IMR-90 (cell line): ENCODE results near the gene CDH13. TPM values are rescaled to one million over a fixed set of nuclear protein-coding genes. Genes with fewer than 3 reads are reported as not detected.

Source experiments
- ATAC-seq: fragments of 200-7000 bp; cut with Tn5 transposase; 2 replicates; pipeline ENCODE4 v1.9.1; 2020; ENCODE audit warnings: low read depth, mild to moderate bottlenecking, moderate library complexity
- BruUV-seq: library from RNA; stranded (reverse); fragments of 400-500 nt; replicated peaks from 2 replicates; lab custom pipeline; 2021; lab: Mats Ljungman, UMichigan
- CTCF ChIA-PET: fragments of 300-600 bp; formaldehyde crosslinking; extraction: SDS; loops from one replicate; lab custom pipeline; 2021; ENCODE audit warnings: antibody characterized with exemption; lab: Yijun Ruan, JAX
- POLR2A ChIA-PET: fragments of 300-600 bp; sonication (Branson Sonifier 250); formaldehyde crosslinking; loops from one replicate; lab custom pipeline; 2022; ENCODE audit warnings: antibody characterized with exemption; ENCODE audit not compliant: unreplicated experiment; lab: Charles Lee
- DNase-seq: peaks from one replicate; pipeline ENCODE4 v3.0.0; 2013
- H2AFZ ChIP-seq: replicated peaks from 2 replicates; pipeline ENCODE3; 2013; ENCODE audit warnings: low read length, mild to moderate bottlenecking; ENCODE audit not compliant: poor library complexity
- H2AK5ac ChIP-seq: 2 replicates; pipeline ENCODE4 v1.6.1; 2013; ENCODE audit warnings: low read depth, low read length, inconsistent platforms
- H2AK9ac ChIP-seq: replicated peaks from 2 replicates; pipeline ENCODE3; 2013; ENCODE audit warnings: mild to moderate bottlenecking, low read depth, low read length, moderate library complexity; ENCODE audit not compliant: poor library complexity
- H2BK120ac ChIP-seq: 2 replicates; pipeline ENCODE4 v1.6.1; 2013; ENCODE audit warnings: low read depth, low read length, inconsistent platforms
- H2BK15ac ChIP-seq: 3 replicates; pipeline ENCODE4 v1.6.1; 2013; ENCODE audit warnings: low read depth, low read length, inconsistent platforms
- H2BK20ac ChIP-seq: 2 replicates; pipeline ENCODE4 v1.6.1; 2013; ENCODE audit warnings: low read depth, mild to moderate bottlenecking, inconsistent platforms, low read length, moderate library complexity
- H2BK5ac ChIP-seq: 2 replicates; pipeline ENCODE4 v1.6.1; 2013; ENCODE audit warnings: mild to moderate bottlenecking, low read depth, low read length, inconsistent platforms; ENCODE audit not compliant: poor library complexity, severe bottlenecking
- H3K14ac ChIP-seq: replicated peaks from 2 replicates; pipeline ENCODE4 v1.6.1; 2013; ENCODE audit warnings: low read depth, low read length, inconsistent platforms
- H3K18ac ChIP-seq: 2 replicates; pipeline ENCODE4 v1.6.1; 2013; ENCODE audit warnings: low read depth, low read length, control low read depth
- H3K23ac ChIP-seq: 2 replicates; pipeline ENCODE4 v1.6.1; 2013; ENCODE audit warnings: low read depth, low read length, inconsistent platforms
- H3K27ac ChIP-seq: 2 replicates; pipeline ENCODE4 v1.5.1; 2013; ENCODE audit warnings: mild to moderate bottlenecking, control low read depth, low read length; ENCODE audit not compliant: insufficient read depth
- H3K27me3 ChIP-seq: 2 replicates; pipeline ENCODE4 v1.6.1; 2013; ENCODE audit warnings: low read length; ENCODE audit not compliant: control insufficient read depth, insufficient read depth
- H3K36me3 ChIP-seq: 2 replicates; pipeline ENCODE4 v1.6.1; 2013; ENCODE audit warnings: low read length, mixed read lengths; ENCODE audit not compliant: control insufficient read depth, insufficient read depth
- H3K4ac ChIP-seq: 2 replicates; pipeline ENCODE4 v1.6.1; 2013; ENCODE audit warnings: low read depth, low read length, inconsistent platforms
- H3K4me1 ChIP-seq: 2 replicates; pipeline ENCODE4 v1.6.1; 2013; ENCODE audit warnings: low read length, mixed read lengths; ENCODE audit not compliant: control insufficient read depth, insufficient read depth
- H3K4me2 ChIP-seq: 2 replicates; pipeline ENCODE4 v1.6.1; 2013; ENCODE audit warnings: low read depth, mild to moderate bottlenecking, control low read depth, low read length, moderate library complexity
- H3K4me3 ChIP-seq: 2 replicates; pipeline ENCODE4 v1.5.1; 2013; ENCODE audit warnings: low read depth, mild to moderate bottlenecking, control low read depth, low read length, moderate library complexity; ENCODE audit not compliant: insufficient read depth
- H3K56ac ChIP-seq: 2 replicates; pipeline ENCODE4 v1.6.1; 2013; ENCODE audit warnings: low read length, inconsistent platforms; ENCODE audit not compliant: insufficient read depth; ENCODE audit errors: extremely low read depth
- H3K79me1 ChIP-seq, 2 experiments: 2 replicates each; pipeline ENCODE4 v1.6.1; 2013; ENCODE audit warnings: low read length in 2 of 2, inconsistent platforms in 1 of 2, low read depth in 1 of 2
- H3K9ac ChIP-seq: 2 replicates; pipeline ENCODE4 v1.6.1; 2013; ENCODE audit warnings: low read depth, low read length, control low read depth
- H3K9me1 ChIP-seq: 2 replicates; pipeline ENCODE4 v1.6.1; 2013; ENCODE audit warnings: low read length, inconsistent platforms; ENCODE audit not compliant: insufficient read depth
- H3K9me3 ChIP-seq: 2 replicates; pipeline ENCODE4 v1.6.1; 2013; ENCODE audit warnings: low read length; ENCODE audit not compliant: control insufficient read depth, insufficient read depth
- H4K20me1 ChIP-seq: 2 replicates; pipeline ENCODE4 v1.6.1; 2013; ENCODE audit warnings: low read length, inconsistent platforms; ENCODE audit not compliant: insufficient read depth
- H4K5ac ChIP-seq: 2 replicates; pipeline ENCODE4 v1.6.1; 2013; ENCODE audit warnings: mild to moderate bottlenecking, low read depth, low read length, control low read depth
- H4K8ac ChIP-seq, 2 experiments: 2 replicates each; pipeline ENCODE4 v1.6.1; 2013; ENCODE audit warnings: low read depth in 2 of 2, low read length in 2 of 2, control low read depth in 1 of 2, inconsistent platforms in 1 of 2
- H4K91ac ChIP-seq: 2 replicates; pipeline ENCODE4 v1.6.1; 2013; ENCODE audit warnings: low read depth, low read length, inconsistent platforms; ENCODE audit not compliant: insufficient read depth
- BHLHE40 ChIP-seq: fragments of 150-350 bp; IDR thresholded peaks from 2 replicates; pipeline ENCODE4 v1.6.1; 2016; ENCODE audit warnings: mild to moderate bottlenecking, low read depth, low read length
- FOS ChIP-seq: fragments of 150-350 bp; IDR thresholded peaks from 2 replicates; pipeline ENCODE4 v1.6.1; 2016; ENCODE audit warnings: low read depth, low read length
- USF2 ChIP-seq: fragments of 150-350 bp; IDR thresholded peaks from 2 replicates; pipeline ENCODE4 v1.6.1; 2017; ENCODE audit warnings: mild to moderate bottlenecking, antibody characterized with exemption, low read length, low read depth
- WGBS, 2 experiments: methylation state at CpG; one replicate each; pipeline versions ENCODE4 v1.1.5 to v1.1.7; 2013; ENCODE audit warnings: missing lambda C conversion rate in 2 of 2; ENCODE audit not compliant: insufficient read length in 1 of 2; ENCODE audit errors: extremely low coverage in 2 of 2; 5-methylcytosine and 5-hydroxymethylcytosine counted together
- dilution Hi-C: fragments of 300-500 bp; cut with HindIII; formaldehyde crosslinking; loops from one replicate; pipeline ENCODE4 v1.14.3; 2018; ENCODE audit warnings: low sequenced_read_pairs; ENCODE audit not compliant: unreplicated experiment
- in situ Hi-C: fragments of 300-500 bp; cut with MboI; formaldehyde crosslinking; loops from 3 replicates; pipeline ENCODE4 v1.14.3; 2019; ENCODE audit warnings: low sequenced_read_pairs, inconsistent platforms, mixed read lengths
- intact Hi-C: fragments of 100-400 bp; cut with micrococcal nuclease; formaldehyde crosslinking; loops from 2 replicates; pipeline ENCODE4 v1.10.0; 2022
- polyA plus RNA-seq, 3 experiments: library from polyadenylated mRNA; depleted of rRNA; stranded (reverse); fragments of >200 nt; gene quantifications; 2 replicates each; pipeline ENCODE4 v1.2.3, GENCODE V29; 2012; ENCODE audit warnings: low replicate concordance in 1 of 3
- total RNA-seq: library from RNA; depleted of rRNA; stranded (reverse); fragments of >200 nt; gene quantifications from 2 replicates; pipeline ENCODE4 v1.2.3, GENCODE V29; 2012

Gene CDH13
- total and polyA plus RNA-seq, 2 of the 4 experiments (the other 2 are of a cell fraction): 61.6 to 74.7 TPM

- no peak overlapping the region for H2BK20ac ChIP-seq
- H3K18ac ChIP-seq: no peak overlapping the region
- no peaks in the 10 kb centered on the region for H3K36me3 ChIP-seq
- dilution Hi-C loops: no loop called here
- no TSS peak for BruUV-seq
- POLR2A ChIA-PET: no interaction called here
- no peak overlapping the region for H3K23ac ChIP-seq
- no peak overlapping the region for H3K4ac ChIP-seq
- H4K8ac ChIP-seq: no peak overlapping the region
- 92% methylated on average over 7 of the region's 12 CpGs; no CpG with 5 or more reads in 1 of the 2 experiments for WGBS, 2 experiments
- intact Hi-C loops: no loop called here
- ATAC-seq: no peak
- H3K27ac ChIP-seq: no peak overlapping the region
- CTCF ChIA-PET: no interaction called here
- no peaks in the 10 kb centered on the region for H4K20me1 ChIP-seq
- H2AK9ac ChIP-seq: no peak overlapping the region
- H2BK120ac ChIP-seq: no peak overlapping the region
- H3K79me1 ChIP-seq: no peaks in the 10 kb centered on the region
- no peaks in the 10 kb centered on the region for H3K9me3 ChIP-seq
- no peak overlapping the region for H2AFZ ChIP-seq
- no peak overlapping the region for H3K14ac ChIP-seq
- H3K4me2 ChIP-seq: no peak overlapping the region
- H3K27me3 ChIP-seq: no peaks in the 10 kb centered on the region
- no peak overlapping the region for H4K5ac ChIP-seq
- peaks cover 3% of the 10 kb centered on the region for H3K9me1 ChIP-seq
- H3K4me3 ChIP-seq: no peak overlapping the region
- H2BK5ac ChIP-seq: no peak overlapping the region
- in situ Hi-C loops: no loop called here
- H2AK5ac ChIP-seq: no peak overlapping the region
- no peak overlapping the region for H3K56ac ChIP-seq
- H4K91ac ChIP-seq: no peak overlapping the region
- no peaks in the 10 kb centered on the region for H3K4me1 ChIP-seq
- H2BK15ac ChIP-seq: no peak overlapping the region
- TF ChIP-seq BHLHE40: no peak
- TF ChIP-seq FOS: no peak
- TF ChIP-seq USF2: no peak
- DNase-seq: no peak
- H3K9ac ChIP-seq: no peak overlapping the region
These were observed 884.1 kb downstream of the CDH13 start for GRCh38 chr16:83510906-83511305.
